HepG2 (cell line): ENCODE data around the gene ZPR1. TPM values are rescaled to one million over a fixed set of nuclear protein-coding genes. Genes with fewer than 3 reads are reported as not detected.

ENCODE experiments used
- CENPX ChIP-seq: sonication (generic); formaldehyde crosslinking; IDR thresholded peaks from 2 replicates; pipeline ENCODE4 v1.9.0; 2021; ENCODE audit warnings: mild to moderate bottlenecking, missing genetic modification reagents, moderate library complexity
- CHCHD3 ChIP-seq: sonication (generic); formaldehyde crosslinking; IDR thresholded peaks from 2 replicates; pipeline ENCODE4 v1.8.0; 2022; ENCODE audit warnings: mild to moderate bottlenecking, missing genetic modification reagents, moderate library complexity
- EEA1 ChIP-seq: sonication (generic); formaldehyde crosslinking; IDR thresholded peaks from 2 replicates; pipeline ENCODE4 v1.5.1; 2020; ENCODE audit warnings: mild to moderate bottlenecking, missing genetic modification reagents, borderline replicate concordance
- ELF1 ChIP-seq: sonication (generic); formaldehyde crosslinking; IDR thresholded peaks from 2 replicates; pipeline ENCODE4 v1.4.0; 2020; ENCODE audit warnings: missing genetic modification reagents
- JDP2 ChIP-seq: sonication (generic); formaldehyde crosslinking; IDR thresholded peaks from 2 replicates; pipeline ENCODE4 v1.8.1; 2022; ENCODE audit warnings: missing genetic modification reagents, borderline replicate concordance
- KAT2B ChIP-seq: fragments of 150-350 bp; IDR thresholded peaks from 2 replicates; pipeline ENCODE4 v1.6.1; 2014; ENCODE audit warnings: low read depth, low read length, borderline replicate concordance
- KDM6A ChIP-seq: IDR thresholded peaks from 2 replicates; pipeline ENCODE4 v1.6.1; 2016; ENCODE audit warnings: low read depth
- NCOA2 ChIP-seq: sonication (generic); formaldehyde crosslinking; IDR thresholded peaks from 2 replicates; pipeline ENCODE4 v1.8.0; 2022; ENCODE audit warnings: inconsistent platforms
- PITX1 ChIP-seq: sonication (generic); formaldehyde crosslinking; IDR thresholded peaks from 2 replicates; pipeline ENCODE4 v1.5.1; 2020; ENCODE audit warnings: mild to moderate bottlenecking, missing genetic modification reagents
- ZBTB7A ChIP-seq: sonication (generic); formaldehyde crosslinking; IDR thresholded peaks from 2 replicates; pipeline ENCODE4 v1.8.0; 2022; ENCODE audit warnings: mild to moderate bottlenecking, missing genetic modification reagents
- ZNF33A ChIP-seq: sonication (generic); formaldehyde crosslinking; IDR thresholded peaks from 2 replicates; pipeline ENCODE4 v1.5.1; 2020; ENCODE audit warnings: missing genetic modification reagents, mild to moderate bottlenecking, moderate library complexity, borderline replicate concordance
- ZNF33B ChIP-seq: sonication (generic); formaldehyde crosslinking; IDR thresholded peaks from 2 replicates; pipeline ENCODE4 v1.5.1; 2020; ENCODE audit warnings: mild to moderate bottlenecking, missing genetic modification reagents
- ZNF746 ChIP-seq: sonication (generic); formaldehyde crosslinking; IDR thresholded peaks from 2 replicates; pipeline ENCODE4 v1.8.0; 2022; ENCODE audit warnings: mild to moderate bottlenecking, missing genetic modification reagents
- polyA plus RNA-seq, 8 experiments: library from polyadenylated mRNA; depleted of rRNA in 3 of 8; stranded (reverse) in 7 of 8; unstranded in 1 of 8; fragments of >200 nt; fragmentation: Illumina TruSeq in 4 of 8; extraction: Trizol in 4 of 8; gene quantifications; 2 replicates each; pipeline versions ENCODE4 v1.2.1 to v1.2.3, GENCODE V29; 2011 to 2016; ENCODE audit warnings: low read depth in 4 of 8, missing spikeins in 1 of 8, mixed read lengths in 1 of 8; ENCODE audit not compliant: insufficient read depth in 1 of 8
- total RNA-seq, 5 experiments: library from RNA; depleted of rRNA; stranded (reverse); fragments of >200 nt; fragmentation: Illumina TruSeq; extraction: Trizol; gene quantifications; 2 replicates each; pipeline ENCODE4 v1.2.3, GENCODE V29; 2016; ENCODE audit warnings: low read depth in 1 of 5
- TF ChIP-seq, protein P1 (sequence below): sonication (generic); formaldehyde crosslinking; IDR thresholded peaks from 2 replicates; pipeline ENCODE4 v1.4.0; 2020; ENCODE audit warnings: mild to moderate bottlenecking, missing genetic modification reagents
- TF ChIP-seq, protein P2 (sequence below): sonication (generic); formaldehyde crosslinking; IDR thresholded peaks from 2 replicates; pipeline ENCODE4 v1.4.0; 2020; ENCODE audit warnings: mild to moderate bottlenecking, low read depth, missing genetic modification reagents
- TF ChIP-seq, protein P3 (sequence below): fragments of 450-650 bp; IDR thresholded peaks from 2 replicates; pipeline ENCODE4 v1.6.1; 2017; ENCODE audit warnings: mild to moderate bottlenecking
- TF ChIP-seq, protein P4 (sequence below): sonication (generic); formaldehyde crosslinking; IDR thresholded peaks from 2 replicates; pipeline ENCODE4 v1.4.0; 2020; ENCODE audit warnings: missing genetic modification reagents

ZPR1 gene
- total and polyA plus RNA-seq, 2 of the 13 experiments (the other 11 are each of a cell fraction or from before 2014, with no cell fraction given), result 40.0 to 79.3 TPM

DNA sequence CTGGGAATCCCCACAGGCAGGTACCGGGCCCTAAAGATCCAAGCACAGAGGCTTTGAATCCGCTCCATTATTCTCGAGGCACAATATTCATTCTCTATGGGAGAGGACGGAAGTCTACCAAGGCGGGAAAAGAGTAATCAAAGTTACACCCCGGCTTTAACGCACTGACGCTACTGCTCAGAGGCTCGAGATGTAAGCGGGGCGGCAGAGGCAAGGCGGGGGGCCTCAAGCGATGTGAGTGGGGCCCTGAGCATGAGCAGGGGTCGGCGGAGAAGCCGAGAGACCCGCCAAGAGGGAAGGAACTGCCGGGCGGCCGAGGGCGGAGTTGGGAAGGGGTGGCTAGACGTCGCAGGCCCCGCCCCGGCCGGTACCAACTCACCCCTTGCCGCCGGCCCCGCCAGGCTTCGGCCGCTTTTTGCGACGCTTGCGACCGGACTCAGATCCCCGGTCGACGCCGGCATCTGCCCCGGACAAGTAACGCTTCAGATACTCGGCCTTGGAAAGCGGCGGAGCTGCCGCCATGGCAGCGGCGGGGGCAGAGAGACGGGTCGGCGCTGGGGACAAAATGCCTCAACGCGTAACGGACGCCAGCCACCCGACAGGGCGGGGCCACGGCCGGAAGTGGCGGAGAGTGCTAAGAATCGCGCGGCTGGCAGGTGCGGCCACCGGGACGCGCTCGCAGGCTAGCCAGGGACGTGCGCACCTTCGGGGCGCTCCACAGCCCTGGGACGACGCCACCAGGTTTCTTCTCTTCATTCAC lies 15.2 kb downstream of the ZPR1 start, which contains the start of gene BUD13 (continued):
- TF ChIP-seq, protein P1, sequence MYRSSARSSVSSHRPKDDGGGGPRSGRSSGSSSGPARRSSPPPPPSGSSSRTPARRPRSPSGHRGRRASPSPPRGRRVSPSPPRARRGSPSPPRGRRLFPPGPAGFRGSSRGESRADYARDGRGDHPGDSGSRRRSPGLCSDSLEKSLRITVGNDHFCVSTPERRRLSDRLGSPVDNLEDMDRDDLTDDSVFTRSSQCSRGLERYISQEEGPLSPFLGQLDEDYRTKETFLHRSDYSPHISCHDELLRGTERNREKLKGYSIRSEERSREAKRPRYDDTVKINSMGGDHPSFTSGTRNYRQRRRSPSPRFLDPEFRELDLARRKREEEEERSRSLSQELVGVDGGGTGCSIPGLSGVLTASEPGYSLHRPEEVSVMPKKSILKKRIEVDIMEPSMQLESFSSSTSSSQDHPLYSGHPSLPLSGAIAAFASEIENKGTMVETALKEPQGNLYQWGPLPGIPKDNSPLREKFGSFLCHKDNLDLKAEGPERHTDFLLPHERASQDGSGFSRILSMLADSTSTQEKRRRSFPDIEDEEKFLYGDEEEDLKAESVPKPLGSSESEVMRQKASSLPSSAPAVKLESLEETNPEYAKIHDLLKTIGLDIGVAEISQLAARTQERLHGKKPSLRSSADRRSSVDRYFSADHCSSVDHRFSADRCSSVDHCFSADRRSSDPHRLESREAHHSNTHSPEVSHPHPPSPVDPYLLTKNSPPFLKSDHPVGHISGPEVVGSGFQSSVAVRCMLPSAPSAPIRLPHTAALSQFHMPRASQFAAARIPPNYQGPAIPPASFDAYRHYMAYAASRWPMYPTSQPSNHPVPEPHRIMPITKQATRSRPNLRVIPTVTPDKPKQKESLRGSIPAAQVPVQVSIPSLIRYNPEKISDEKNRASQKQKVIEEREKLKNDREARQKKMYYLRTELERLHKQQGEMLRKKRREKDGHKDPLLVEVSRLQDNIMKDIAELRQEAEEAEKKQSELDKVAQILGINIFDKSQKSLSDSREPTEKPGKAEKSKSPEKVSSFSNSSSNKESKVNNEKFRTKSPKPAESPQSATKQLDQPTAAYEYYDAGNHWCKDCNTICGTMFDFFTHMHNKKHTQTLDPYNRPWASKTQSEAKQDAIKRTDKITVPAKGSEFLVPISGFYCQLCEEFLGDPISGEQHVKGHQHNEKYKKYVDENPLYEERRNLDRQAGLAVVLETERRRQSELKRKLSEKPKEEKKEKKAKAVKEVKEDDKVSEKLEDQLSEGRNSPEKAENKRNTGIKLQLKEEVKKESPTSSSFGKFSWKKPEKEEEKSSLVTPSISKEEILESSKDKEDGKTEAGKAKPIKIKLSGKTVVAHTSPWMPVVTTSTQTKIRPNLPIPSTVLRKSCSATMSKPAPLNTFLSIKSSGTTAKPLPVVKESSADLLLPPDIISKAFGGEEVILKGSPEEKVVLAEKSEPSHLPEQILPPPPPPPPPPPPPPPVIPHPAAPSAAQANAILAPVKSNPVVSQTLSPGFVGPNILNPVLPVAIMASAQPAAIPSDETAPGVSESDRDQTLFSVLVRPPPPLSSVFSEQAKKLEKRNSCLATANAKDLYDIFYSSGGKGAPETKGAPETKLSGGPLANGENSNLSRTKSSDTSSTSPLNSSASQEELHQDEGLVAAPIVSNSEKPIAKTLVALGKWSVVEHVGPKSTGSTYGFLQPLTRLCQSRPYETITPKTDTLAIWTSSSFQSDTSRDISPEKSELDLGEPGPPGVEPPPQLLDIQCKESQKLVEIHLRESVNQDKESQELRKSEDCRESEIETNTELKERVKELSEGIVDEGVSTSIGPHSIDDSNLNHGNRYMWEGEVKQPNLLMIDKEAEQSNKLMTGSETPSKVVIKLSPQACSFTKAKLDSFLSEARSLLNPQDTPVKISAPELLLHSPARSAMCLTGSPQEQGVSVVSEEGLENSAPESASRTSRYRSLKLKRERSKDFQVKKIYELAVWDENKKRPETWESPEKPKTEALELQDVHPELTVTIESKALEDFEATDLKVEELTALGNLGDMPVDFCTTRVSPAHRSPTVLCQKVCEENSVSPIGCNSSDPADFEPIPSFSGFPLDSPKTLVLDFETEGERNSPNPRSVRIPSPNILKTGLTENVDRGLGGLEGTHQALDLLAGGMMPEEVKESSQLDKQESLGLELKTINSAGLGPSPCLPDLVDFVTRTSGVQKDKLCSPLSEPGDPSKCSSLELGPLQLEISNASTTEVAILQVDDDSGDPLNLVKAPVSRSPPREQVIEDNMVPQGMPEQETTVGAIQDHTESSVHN (CRISPR knock-in tag), result no peak
- TF ChIP-seq, protein P2, sequence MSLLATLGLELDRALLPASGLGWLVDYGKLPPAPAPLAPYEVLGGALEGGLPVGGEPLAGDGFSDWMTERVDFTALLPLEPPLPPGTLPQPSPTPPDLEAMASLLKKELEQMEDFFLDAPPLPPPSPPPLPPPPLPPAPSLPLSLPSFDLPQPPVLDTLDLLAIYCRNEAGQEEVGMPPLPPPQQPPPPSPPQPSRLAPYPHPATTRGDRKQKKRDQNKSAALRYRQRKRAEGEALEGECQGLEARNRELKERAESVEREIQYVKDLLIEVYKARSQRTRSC (CRISPR knock-in tag), result no peak
- peak; percentile 91 for TF ChIP-seq ELF1 (CRISPR knock-in tag)
- TF ChIP-seq KAT2B, result no peak
- TF ChIP-seq, protein P3, sequence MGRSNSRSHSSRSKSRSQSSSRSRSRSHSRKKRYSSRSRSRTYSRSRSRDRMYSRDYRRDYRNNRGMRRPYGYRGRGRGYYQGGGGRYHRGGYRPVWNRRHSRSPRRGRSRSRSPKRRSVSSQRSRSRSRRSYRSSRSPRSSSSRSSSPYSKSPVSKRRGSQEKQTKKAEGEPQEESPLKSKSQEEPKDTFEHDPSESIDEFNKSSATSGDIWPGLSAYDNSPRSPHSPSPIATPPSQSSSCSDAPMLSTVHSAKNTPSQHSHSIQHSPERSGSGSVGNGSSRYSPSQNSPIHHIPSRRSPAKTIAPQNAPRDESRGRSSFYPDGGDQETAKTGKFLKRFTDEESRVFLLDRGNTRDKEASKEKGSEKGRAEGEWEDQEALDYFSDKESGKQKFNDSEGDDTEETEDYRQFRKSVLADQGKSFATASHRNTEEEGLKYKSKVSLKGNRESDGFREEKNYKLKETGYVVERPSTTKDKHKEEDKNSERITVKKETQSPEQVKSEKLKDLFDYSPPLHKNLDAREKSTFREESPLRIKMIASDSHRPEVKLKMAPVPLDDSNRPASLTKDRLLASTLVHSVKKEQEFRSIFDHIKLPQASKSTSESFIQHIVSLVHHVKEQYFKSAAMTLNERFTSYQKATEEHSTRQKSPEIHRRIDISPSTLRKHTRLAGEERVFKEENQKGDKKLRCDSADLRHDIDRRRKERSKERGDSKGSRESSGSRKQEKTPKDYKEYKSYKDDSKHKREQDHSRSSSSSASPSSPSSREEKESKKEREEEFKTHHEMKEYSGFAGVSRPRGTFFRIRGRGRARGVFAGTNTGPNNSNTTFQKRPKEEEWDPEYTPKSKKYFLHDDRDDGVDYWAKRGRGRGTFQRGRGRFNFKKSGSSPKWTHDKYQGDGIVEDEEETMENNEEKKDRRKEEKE, result no peak
- TF ChIP-seq CHCHD3 (CRISPR knock-in tag), result no peak
- TF ChIP-seq, protein P4, sequence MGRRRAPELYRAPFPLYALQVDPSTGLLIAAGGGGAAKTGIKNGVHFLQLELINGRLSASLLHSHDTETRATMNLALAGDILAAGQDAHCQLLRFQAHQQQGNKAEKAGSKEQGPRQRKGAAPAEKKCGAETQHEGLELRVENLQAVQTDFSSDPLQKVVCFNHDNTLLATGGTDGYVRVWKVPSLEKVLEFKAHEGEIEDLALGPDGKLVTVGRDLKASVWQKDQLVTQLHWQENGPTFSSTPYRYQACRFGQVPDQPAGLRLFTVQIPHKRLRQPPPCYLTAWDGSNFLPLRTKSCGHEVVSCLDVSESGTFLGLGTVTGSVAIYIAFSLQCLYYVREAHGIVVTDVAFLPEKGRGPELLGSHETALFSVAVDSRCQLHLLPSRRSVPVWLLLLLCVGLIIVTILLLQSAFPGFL (CRISPR knock-in tag), result no peak
- peak; percentile 28; the same call in 1 of the 2 replicates for TF ChIP-seq PITX1 (CRISPR knock-in tag)
- peak; percentile 31; the same call in 1 of the 2 replicates for TF ChIP-seq ZNF746
- no peak for TF ChIP-seq JDP2 (CRISPR knock-in tag)
- TF ChIP-seq ZNF33A (CRISPR knock-in tag), result peak; percentile 94
- TF ChIP-seq NCOA2, result peak; percentile 59
- peak; percentile 38; the same call in 1 of the 2 replicates for TF ChIP-seq EEA1 (CRISPR knock-in tag)
- peak; percentile 68; the same call in 1 of the 2 replicates for TF ChIP-seq ZNF33B (CRISPR knock-in tag)
- TF ChIP-seq CENPX (CRISPR knock-in tag), result no peak
- TF ChIP-seq KDM6A (CRISPR knock-in tag), result no peak
- peak; percentile 38; the same call in 1 of the 2 replicates for TF ChIP-seq ZBTB7A (CRISPR knock-in tag)
